ENCODE data around the gene DNASE1L3.

GRCh38 chr3:58193682-58194407 is 16.9 kb downstream of the DNASE1L3 start:
- TF ChIP-seq CTCF (IDR thresholded peaks at IDR 0.05; ENCODE audit: low read depth, low read length, poor library complexity, severe bottlenecking) = no peak
- no peak for TF ChIP-seq EZH2phosphoT487 (IDR thresholded peaks at IDR 0.05; ENCODE audit: borderline replicate concordance, low read length)
